Activated CD4-positive, alpha-beta T cell treated with anti-CD3 and anti-CD28 coated beads for 1 hour (primary cell): ENCODE measurements around the gene HOXD9.

Source experiments
- DNase-seq: peaks from one replicate; pipeline ENCODE4 v3.0.0-alpha.2; 2020

The HOXD9 gene

DNA sequence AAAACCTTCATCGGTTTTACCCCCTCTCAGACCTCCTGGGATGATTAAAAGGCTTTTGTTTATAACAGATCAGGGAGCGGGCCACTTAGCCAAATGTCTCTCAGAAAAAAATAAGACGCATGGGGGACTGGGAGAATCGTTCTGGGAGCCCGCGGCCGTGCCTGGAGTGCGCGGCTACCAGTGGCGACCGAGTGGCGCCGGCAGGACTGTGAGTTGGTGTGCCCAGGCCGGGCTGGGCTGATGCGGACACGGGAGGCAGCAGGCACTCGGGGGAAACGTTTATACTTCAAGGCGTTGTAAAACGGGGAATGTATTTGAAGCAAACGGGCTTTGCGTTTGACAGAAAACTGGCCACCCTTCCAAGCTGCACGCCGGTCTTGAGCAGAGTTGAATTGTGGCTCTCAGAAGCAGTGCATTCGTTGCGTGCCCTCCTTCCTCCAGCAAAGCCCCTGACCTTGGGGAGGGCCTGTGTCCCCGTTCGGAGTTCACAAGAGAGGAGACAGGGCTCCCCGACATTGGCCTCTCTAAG, 10.6 kb upstream of the HOXD9 start:
- DNase-seq, result no peak

DNA sequence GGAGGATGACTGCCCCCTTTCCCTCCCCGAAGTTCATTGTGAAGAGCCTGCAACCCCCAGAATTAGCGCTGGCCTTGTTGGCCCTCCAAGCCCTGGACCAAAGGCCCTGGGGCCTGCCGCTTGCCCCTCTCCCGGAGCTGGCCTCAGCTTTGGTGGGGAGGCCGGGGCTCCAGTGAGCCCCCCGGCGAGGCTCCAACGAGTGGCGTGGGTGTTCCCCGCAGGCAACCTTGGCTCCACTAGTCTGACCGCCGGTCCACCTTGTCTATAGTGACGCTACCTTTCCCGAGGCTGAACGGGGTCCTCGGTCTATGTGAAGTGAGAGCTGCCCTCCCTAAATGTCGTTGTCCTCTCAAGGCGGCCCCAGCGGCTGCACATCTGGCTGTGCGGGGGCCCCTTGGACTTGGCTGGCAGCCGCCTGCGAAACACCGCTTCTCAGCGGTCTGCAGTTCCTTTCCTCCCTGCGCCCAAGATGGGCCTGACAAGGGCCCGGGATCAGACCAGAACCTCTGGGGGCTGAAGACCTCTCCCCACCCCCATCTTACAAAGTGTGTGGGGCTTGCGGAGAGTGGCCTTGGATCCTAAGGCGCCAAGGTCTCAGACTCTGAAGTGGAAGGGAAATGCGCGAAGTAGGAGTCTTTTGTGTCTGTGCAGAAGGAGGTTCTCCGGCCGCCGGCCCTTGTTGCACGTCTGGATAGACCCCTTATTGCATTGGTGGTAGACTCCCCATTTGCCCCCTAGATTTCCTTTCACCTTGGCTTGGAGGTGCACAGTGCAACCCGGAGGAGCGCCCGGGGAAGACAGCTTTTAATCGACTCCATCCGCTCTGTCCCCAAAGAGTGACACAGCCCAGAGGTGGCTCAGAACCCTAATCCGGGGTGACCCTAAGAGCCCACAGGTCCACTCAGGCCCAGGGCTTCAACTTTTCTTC, 9.9 kb upstream of the HOXD9 start:
- DNase-seq, result no peak

DNA sequence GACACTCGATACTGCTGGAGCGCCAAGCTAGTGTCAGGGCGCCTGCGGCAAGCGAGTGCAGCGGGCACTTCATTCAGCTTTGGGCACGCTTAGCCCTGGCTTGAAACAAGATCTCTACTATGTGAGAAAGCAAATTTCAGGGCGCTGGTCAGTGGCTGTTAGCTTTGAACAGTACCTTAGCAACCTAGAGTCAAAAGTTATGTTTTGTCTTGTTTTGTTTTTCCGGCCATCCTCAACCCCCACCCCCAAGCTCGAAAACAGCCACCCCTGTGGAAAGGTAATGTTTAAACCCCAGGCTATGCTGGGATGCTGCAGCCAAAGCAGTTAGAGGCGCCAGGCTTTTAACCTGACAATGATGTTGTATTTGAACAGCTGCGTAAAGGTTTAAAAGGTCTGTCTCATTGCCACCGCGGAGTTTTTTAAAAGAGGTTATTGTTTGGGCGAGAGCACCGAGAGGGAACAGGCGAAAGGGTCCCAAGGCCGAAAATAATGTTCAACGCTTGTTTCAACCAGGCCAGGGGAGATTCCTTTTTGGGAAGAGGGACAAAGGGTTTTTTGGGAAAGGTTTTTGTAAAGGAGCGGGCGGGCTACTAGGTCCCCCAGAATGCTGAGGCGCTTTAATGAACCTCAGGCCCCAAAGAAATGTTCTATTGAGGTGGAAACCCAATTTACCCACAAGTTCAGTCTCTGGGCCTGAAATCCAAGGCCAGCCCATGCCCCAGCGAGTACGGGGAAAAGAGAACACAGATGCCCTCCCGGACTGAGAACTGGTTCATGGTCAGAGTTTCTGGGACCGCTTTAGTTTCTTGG, 8.2 kb upstream of the HOXD9 start:
- DNase-seq, result no peak

DNA sequence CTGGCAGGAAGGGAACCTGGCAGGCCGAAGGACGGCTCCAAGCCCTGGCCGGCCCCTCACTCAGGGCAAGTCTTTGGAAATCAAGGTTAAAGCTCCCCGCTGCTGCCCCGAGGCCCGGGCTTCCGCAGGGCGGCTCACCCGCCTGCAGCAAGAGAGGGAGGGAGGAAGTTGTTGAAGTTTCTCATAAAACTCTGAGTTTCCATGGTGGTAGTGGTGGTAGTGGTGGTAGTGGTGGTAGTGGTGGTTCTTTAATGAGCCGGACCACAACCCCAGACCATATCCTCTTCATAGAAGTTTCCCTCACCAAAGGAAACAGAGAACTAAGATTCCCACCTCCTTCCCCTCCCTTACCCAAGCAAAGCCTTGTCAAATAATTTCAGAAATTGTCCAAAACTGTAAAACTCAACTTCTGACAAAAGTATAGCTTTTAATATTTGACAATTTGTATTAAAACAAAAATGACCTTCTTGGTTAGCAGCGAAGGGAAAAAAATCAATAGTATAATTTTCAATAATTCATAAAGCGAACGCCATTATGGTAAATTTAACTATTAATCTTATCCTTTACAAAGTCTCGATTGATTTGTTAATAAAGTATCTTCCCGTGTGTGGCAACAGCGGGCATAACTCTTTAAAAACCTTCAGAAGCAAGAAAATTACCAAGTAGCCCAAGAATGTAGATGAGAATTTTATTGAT, 7.4 kb upstream of the HOXD9 start:
- DNase-seq, result no peak

DNA sequence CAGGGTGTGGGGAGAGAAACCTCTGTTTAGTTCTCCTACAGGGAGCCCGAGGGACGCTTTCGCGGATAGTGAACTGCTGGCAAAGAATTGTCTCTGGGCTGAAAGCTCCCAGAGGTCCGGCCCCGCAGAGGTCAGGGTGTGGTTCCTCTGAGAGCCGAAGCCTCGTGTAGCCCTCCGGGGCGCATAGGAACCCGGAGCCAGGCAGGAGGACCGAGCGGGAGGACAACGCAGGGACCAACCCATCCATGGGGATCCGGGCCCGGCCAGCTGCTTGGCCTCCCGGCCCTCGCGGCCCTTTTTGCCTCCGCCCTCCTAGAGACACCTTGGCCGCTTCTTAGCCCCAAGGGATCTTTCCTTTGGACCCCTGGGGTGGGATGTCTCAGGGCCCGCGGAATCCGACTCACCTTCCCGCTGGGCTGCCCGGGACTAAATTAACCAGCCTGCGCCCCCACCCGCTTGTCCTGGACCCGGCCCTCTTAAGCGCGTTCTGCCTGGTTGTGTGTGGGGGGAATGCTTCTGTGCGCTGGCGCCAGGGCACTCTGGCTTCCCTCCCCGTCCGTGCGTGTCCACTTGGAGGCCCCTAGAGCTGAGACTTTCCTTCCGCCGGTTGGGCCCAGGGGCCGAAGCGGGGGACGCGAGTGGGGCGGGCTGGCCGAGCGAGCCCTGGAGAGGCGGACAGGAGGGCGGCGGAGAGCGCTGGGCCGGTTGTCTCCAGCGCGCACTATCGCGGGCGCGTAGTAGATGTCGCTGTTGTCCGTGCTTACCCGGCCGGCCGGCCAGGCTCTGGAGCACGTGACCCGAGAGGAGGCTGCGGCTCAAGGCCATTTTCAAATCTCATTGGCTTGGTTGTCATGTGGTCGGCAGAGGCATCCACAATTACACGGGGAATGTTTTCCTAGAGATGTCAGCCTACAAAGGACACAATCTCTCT, 6.4 kb upstream of the HOXD9 start, which contains the start of gene HOXD10:
TSS of gene HOXD10 (plus strand) at position 896 of the 931 bp plus-strand sequence. CDS start 56 bp downstream, outside the sequence.
- no peak for DNase-seq

DNA sequence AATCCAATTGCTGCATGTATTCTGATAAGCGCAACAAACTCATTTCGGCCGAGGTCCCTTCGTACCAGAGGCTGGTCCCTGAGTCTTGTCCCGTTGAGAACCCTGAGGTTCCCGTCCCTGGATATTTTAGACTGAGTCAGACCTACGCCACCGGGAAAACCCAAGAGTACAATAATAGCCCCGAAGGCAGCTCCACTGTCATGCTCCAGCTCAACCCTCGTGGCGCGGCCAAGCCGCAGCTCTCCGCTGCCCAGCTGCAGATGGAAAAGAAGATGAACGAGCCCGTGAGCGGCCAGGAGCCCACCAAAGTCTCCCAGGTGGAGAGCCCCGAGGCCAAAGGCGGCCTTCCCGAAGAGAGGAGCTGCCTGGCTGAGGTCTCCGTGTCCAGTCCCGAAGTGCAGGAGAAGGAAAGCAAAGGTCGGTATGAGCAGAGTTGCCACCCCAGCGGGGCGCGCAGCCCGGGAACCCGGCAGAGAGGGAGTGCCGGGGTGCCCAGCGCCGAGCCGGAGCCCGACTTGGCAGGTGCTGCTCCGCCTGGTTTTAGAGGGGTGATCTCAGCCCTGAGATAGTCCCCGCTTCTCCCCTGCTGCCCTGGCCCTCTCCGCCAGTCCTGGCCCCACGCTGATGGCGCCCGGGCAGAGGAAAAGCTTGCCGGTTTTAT, 5.2 kb upstream of the HOXD9 start:
- DNase-seq, result no peak

DNA sequence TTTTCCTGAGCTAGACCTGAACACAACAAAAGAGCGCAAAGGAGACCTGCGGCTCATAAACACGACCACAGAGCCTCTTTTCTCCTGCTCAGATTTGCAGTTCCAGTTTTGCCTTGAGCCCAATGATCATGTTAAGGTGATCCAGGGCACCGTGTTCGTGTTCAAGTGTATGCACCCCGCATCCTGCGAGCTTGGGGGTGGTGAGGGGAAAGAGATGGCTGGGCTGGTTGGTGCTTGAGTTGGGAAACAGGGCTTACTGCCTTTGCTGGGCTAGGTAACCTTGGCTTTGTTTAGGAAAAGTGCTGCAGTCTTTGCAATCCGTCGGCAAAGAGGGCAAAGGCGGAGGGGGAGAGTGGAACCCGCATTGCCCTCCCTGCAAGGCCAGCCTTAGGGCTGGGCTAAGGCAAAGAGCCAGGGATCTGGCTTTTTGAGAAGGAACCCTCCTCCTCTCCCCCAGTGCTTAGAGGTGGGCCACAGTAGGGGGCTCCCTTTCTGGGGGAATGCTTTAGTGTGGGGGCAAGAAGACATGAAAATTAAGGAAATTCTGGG, 4.6 kb upstream of the HOXD9 start:
- DNase-seq, result no peak

DNA sequence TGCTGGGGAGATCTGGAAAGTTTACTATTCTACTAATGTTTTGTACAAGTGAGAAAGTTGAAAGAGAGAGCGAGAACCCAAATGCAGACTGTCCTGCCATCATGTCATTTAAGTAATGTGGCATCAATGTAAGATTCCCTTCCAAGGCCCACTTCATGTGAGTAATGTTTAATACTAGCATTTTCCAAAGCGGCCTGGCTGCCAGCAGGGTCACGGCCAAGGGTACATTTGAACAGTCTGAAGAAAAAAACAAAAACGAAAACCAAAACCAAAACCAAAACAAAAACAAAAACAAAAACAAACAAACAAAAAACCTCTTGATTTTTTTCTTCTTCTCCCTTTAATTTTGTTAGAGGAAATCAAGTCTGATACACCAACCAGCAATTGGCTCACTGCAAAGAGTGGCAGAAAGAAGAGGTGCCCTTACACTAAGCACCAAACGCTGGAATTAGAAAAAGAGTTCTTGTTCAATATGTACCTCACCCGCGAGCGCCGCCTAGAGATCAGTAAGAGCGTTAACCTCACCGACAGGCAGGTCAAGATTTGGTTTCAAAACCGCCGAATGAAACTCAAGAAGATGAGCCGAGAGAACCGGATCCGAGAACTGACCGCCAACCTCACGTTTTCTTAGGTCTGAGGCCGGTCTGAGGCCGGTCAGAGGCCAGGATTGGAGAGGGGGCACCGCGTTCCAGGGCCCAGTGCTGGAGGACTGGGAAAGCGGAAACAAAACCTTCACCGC, 3.7 kb upstream of the HOXD9 start:
- no peak for DNase-seq

DNA sequence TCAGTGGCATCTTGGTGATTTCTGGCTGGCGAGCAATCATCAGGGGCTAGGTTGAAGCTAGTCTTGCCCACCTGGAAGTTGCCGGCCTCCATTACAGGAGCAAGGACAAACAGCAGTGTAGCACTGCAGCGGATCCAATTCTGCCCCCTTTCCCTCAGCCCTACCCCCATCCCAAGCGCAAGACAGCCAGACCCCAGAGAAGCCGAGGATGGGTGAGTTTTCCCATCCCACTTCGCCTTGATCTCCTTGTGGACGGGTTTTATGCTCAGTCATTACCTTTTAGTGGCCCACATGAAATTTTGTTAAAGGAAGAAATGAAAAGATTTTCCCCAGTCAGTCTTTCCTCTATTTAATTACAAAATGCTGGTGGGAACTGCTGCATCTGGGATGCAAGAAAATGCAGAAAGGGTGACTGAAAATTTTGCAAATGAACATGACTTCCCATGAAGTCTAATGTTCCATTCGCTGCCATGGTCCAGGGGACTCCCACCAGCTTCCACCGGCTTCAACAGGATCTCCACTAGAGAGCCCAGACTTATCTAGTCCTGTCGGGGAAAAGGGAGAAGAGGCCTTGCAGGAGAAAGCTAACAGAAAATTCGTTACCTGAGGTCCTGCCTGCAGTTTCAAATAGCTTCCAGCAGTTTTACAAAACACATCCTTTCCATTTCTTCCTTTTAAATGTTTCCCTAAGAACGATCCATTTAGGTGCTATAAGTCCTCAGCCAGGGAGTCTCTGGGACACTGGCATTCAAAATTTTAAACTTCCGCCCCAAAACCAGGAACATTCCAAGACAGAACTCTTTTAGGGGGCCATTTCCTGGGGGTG, 1.9 kb upstream of the HOXD9 start:
- no peak for DNase-seq

DNA sequence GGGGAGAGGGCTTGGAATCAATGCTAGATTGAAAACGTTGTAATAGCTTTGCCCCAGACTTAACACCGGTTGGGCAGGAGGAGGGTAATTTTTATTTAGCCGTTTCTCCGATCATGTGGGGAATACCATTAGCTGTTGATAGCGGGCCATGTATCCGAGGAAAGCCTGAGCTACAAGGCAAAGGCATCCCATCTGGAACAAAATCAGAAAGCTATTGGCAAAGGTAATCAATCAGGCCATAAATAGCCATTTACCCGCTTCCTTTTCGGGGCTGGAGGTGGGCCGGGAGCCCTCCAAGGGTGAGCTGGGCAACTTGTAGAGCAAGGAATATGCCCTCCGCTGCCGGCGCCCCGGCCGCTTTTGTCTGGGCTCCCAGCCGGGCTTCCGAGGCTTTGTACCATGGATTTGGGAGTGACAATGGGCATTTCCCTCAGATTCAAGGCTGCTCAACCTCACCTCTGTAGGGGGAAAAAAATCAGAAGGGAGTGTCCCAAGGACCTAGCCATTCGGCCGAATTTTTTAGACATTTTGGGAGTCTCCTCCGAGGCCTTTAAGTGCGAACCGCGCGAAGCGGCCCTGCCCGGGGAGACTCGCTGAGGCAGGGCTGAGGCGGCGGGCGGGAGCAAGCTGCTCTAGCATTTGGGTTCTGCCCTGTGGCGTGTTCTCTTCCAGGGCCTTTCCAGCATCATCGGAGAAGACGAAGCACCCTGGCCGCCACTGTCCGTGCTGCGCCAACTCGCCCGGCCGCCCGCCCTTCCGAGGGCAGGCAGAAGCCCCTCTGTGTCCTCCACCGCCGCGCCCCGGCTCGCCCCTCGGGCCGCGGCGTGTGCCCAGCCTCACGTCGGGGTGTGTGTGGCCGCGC, 1.1 kb upstream of the HOXD9 start:
- DNase-seq, result no peak

DNA sequence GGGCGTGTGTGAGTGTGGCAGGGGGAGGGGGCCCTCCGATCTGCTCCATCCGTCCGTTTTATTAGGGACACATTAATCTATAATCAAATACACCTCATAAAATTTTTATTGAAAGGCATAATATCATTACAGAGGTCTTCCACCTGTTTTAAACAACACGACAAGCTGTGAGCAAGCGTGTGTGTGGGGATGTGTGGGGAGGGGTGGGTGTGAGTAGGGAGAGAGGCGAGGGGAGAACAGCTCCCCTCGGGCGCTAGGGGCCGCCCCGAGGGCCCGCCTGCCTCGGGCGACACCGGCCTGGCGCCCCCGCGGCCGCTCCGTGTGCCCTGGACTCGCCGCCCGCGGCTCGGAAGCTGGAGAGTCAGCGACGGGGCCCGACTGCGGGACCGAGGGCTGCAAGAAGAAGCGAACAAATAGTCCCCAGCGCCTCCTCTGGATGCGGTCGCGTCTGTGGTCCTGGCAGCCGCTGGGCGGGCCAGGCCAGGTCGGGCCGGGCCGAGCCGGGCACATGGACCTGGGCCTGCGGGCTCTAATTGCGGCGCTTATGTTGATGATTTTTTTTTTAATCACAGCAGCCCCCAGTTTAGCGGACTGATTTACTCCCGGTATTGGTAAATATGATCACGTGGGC, 352 bp upstream of the HOXD9 start:
- DNase-seq, result no peak

DNA sequence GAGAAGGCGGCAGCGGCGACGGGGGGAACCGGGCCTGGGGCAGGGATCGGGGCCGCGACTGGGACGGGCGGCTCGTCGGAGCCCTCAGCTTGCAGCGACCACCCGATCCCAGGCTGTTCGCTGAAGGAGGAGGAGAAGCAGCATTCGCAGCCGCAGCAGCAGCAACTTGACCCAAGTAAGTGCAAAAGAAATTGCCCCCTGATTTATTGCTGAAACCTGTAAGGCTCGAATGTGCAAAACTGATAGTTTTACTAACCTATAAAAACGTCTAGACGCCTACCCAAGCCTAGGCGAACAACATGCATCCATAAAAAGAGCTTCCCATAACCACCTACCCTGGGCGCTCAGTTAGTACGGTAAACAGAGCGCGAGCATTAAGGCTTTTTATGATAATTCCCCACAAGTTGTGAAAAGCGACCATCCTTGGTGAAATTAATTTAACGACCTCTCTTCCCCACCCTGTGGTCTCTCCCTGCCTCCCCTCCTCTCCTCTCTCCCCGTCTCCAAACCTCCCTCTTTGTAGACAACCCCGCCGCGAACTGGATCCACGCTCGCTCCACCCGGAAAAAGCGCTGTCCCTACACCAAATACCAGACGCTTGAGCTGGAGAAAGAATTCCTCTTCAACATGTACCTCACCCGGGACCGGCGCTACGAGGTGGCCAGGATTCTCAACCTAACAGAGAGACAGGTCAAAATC, 1.0 kb downstream of the HOXD9 start:
- no peak for DNase-seq

DNA sequence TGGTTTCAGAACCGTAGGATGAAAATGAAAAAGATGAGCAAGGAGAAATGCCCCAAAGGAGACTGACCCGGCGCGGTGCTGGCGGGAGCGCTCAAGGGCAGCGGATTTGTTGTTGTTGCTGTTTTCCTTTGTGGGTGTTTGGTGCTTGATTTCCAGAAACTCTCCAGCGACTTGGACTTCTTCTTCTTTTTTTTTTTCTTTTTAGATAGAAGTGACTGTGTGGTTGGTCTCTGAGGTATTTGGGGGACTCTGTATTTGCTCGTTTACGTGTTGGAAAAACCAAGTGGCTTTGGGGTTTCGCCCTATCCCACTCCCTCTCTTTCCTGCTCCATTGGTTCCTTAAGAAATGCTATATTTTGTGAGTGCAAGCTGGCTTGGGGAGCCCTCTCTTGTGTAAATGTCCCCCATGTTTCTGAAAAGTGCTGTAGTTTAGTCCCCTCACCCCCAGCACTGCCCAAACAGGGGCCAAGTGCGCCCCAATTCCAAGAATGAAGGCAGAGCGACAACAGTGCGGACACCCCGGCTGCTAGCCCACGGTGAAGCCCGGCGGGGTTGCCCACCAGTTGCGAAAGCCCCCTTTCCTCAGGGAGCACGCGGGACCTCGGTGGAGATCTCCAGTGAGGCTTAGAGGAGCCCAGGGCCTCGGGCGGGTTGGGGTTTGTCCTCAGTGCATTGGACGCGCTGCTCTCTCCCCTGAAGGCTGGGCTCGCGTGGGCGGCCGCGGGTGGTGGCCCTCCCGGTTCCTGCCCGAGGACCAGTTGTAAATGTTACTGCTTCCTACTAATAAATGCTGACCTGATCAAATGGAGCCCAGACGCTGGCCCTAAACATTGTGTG, 1.8 kb downstream of the HOXD9 start:
- no peak for DNase-seq

DNA sequence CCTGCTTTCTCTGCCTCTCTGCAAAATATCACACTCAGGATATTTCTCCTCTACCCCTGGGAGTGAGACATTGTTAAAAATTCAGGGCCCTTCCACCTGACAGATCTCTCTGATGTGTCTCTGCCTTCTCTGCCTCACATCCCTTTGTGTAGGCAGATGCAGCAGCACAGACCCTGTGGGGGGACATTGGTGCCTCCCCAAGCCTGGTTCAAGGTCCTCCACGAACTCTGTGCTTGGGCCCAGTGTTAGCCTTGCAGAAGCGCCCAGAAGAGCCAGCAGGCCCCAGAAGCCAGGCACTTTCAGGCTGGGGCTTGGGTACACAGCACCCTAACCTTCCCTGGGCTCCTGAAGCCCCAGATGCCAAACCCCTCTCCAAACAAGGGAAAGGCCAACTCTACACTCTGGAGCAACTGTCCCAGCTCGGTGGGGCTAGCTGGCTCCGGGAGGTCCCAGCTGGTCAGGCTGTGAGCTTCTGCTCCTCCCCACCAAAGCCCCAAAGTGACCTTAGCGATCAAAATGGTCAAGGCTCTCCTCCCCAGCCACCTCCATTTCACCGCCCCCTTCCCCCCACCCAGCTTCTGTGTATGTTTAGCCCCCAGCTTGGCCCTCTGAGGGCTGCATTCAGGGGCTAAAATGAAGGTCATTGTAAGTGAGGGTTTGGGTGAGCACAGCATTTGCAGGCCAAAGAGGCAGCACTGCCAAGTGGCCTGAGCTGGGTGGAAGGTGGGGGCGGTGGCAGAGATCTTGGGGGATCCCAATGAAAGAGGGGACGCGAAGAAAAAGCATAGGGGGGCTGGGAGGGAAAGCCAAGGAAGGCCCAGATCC, 2.6 kb downstream of the HOXD9 start:
- DNase-seq, result no peak

DNA sequence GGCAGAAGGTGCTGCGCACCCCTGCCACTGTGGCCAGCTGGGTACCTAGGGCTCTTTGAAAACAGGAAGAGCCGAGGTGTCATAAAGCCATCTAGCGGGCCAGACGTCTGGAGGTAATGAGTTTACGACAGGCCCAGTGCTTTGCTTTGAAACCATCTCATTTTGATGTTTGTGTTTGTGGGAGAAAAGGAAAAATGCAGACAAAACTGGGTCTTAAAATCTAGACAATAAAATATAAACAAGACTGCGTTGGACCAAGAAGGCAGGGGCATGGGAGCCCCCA, 3.2 kb downstream of the HOXD9 start:
- no peak for DNase-seq
